HG03108 (cell line): ENCODE data around the gene NFE2.
A peak's percentile ranks its signal among the peaks of the same experiment; 100 is the strongest.

Source experiments
- ATAC-seq: cut with Tn5 transposase; IDR thresholded peaks from one replicate; pipeline ENCODE4 v1.9.1; 2021; ENCODE audit warnings: moderate library complexity; ENCODE audit not compliant: unreplicated experiment

Gene NFE2

DNA sequence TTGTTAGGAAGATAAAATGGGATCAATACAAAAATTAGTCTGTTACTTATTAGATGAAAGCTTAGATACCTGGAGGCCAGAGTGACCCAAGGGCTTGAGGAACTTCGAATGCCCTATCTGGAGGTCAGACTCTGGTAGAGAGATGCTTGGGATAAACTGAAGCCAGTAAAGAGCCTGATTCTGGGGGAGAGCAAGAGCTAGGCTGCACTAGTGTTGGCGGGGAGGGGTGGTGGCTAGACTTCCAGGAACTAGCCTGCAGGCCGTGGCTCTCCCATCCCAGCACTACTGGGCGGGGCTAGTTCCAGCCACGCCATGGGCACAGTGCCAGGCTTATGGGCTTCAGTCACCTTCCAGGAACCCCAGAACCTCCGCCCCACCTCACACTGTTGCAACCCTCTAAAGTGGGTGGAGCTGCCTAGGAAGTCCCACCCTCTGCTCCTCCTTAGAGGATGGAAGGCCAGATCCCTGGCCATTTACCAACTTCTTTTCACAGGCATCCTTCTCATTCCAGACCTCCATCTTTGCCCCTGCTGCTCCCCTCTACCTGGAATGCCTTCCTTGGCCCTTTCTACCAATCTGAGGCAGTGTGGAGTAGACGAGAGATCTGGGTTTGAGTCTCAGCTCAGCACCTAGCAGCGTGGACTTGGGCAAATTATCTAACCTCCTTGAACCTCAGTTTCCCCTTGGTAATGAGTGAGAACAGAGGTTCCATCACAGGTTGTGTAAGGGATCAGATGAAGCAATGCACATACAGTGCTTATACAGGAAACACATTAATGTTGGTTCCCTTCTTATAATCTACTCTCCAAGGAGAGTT is 6.3 kb upstream of the NFE2 start:
- ATAC-seq: no peak

DNA sequence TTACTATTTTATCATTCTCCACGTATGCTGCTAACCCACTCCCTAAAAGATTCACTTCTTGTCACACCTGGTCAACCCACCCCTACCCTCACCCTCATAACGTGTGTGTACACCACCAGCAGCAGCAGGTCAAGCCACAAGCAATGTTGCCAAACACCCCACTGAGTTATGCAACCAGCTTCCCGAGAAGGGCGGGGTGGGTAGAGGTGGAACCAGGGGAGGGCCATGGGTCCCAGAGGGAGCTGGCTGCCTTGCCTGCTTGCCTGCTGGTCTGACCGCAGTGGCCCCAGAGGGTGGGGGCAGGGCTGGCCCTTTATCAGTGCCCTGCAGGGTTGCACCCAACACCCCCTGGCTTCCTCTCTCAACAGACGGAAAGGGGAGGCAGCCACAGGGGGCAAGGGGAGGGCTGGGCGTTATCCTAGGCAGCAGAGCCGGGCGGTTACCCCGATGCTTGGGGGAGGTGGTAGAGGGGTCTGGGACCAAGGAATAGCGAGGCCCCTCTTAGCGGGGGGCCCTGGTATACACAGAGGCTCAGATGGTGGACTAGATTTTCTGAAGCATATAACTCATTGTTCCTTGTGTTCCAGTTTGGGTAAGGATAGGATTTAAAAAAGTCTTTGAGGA is 3.5 kb upstream of the NFE2 start:
- ATAC-seq: peak; percentile 58

DNA sequence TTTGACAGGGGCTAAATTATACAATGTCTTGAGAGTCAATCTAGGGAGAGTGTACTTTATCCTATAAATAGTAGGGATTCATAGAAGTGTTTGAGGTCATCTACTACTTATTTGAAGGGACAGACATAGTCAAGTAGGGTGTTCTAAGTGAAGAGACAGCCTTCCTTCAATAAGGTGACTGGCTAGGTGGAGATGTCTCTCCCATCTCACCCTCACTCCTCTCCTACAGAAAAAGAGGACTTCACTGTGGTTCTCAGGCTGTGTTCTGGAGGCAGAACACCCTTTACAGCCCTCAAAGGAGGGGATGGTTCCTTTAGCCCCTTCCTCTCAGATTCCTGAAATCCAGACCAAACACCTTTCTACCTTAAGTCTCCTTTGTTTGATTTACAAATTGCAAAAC is 2.8 kb upstream of the NFE2 start:
- ATAC-seq: no peak

DNA sequence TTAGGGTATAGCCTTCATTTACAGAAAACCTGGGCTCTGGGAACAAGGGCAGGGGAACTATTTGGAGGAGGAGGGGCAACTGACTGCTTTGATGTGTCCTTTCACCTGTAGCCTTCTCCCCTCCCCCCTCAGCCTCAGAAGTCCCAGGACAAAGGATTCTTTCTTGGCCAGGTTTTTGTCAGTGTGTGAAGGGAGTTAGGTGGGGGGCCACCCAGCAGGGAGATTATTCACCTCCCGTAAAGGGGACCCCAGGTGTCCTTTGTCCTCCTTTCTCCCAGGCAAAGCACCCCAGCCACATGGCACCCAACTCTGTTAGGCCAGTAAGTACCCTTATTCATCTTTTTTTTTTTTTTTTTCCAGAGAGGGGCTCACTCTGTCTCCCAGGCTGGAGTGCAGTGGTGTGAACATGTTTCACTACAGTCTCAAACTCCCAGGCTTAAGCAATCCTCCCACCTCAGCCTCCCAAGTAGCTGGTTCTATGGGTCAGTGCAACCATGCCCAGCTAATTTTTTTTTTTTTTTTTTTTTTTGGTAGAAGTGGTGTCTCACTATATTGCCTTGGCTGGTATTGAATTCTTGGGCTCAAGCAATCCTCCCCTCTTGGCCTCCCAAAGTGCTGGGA is 723 bp upstream of the NFE2 start:
- no peak for ATAC-seq

DNA sequence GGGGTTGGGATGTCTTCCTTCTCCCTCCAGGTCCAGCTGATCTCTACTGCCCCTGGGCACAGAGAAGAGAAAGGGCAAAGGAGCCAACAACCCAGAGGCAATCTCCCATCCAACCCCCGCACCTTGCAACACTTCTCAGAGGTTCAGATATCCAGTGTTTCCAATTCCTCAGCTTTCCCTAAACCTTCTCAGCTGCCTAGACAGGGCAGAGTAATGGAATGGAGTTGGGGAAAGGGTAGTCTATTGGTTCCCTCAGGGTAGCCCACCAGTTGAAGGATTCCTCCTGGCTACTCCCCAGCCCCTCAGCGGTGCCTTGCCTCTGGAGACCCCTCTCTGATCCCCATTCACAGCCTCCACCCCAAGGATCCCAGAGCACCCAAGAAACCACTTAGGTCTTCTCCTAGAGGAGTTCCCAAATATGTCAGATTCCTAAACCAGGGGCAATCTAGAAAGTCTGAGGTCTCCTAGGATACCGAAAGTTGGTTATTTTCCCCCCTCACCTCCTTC is 537 bp downstream of the NFE2 start:
- ATAC-seq: no peak

DNA sequence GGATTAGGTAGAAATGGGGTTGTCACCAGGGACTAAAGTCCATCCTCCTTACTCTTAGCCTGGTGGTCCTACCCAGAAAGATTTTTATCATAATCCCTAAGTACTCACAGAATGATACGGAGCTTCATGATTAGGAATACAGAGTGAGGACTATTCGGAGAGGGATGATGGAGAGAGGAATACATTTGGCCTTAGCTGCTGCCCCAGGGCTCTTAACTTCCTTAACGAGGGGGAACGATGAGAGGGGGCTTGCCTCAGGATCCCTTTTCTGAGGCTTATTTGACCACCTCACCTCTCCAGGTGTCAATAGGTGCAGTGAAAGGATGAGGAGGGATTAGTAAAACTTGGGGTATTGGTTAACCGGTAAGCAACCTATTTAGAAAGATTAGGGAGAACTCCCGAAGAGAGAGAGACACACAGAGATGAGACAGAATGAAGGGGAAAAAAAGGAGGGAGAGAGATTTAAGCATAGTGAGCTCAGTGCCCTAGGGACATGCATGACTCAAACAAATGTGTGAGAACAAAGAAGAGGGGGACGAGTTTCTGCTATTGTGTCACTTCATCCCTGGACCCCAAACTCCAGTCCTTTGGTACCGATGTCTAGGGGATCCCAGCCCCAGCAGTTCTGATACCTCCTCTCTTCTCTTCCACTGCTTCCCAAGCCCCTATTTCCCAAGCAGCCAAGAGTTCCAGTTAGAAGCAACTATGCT is 1.1 kb downstream of the NFE2 start:
- ATAC-seq: no peak

DNA sequence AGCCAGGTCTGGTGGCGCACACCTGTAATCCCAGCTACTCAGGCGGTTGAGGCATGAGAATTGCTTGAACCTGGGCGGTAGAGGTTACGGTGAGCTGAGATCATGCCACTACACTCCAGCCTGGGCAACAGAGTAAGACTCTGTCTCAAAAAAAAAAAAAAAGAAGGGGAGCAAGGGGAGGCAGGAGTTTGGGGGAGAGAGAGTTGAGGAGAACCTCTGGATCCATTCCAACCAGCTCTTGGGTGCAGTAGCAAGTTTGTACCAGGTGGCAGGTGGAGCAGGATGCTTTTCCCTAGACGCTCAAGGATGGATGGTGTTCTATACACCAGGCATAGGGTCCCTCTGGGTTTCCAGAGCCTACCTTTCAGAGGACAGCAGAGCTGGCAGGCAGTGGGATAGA is 1.9 kb downstream of the NFE2 start:
- no peak for ATAC-seq

DNA sequence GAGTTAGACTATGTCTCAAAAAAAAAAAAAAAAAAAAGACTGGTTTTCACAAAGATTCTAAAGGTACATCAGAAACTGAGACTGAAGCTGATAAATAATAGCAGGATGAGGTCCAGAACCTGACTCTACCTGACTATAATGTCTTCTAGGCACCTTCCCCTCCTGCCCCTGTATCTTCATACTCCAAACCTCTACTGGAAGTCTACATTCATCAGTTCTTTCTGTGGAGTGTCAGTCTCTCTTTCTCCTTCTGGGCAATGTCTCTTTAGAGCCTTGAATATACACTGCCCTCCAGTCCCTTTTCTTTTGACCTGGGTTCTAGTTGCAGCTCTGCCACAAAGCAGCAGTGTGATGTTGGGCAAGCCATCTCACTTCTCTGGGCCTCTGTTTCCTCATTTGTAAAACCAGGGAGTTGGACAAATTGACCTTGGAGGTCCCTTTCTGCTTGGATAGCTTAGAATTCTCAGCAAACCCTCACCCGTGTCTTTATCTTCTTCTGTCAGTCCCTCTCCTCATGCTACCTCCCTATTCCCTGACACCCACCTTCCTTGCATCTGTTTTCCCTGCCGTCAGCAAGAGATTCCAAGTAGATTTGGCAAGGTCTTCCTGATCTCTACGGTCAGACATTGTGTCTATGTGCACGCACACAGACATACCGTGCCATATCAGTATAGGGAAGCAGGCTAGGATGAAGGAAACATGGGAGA is 4.3 kb downstream of the NFE2 start:
- no peak for ATAC-seq

DNA sequence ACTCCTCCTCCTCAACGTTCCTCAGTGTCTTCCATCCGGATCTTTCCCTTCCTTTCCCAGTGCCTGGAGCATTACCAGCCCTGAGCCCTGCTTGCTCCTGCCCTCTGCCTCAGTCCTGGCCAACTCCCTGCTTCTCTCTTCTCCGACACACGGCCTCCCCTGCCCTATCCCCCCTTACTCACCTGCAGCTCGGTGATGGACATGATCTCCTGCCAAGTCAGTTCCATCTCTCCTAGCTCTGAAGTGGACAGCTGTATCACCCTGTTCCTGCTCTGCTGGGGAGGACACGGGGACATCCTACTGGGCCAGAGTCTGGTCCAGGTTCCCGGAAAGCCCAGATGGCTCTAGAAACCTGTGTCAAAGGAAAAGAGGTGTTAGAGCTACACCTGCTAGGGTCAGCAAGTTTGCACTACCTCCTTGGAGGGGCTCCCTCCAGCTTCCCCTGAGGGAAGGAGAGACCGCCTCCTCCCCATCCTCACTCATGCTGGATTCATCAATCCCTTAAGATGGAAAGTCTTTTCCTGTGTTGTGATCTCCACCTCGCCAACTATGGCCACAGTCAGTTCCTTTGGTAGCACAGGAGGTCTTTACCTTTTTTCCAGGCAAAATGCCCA is 5.8 kb downstream of the NFE2 start:
- ATAC-seq: no peak

DNA sequence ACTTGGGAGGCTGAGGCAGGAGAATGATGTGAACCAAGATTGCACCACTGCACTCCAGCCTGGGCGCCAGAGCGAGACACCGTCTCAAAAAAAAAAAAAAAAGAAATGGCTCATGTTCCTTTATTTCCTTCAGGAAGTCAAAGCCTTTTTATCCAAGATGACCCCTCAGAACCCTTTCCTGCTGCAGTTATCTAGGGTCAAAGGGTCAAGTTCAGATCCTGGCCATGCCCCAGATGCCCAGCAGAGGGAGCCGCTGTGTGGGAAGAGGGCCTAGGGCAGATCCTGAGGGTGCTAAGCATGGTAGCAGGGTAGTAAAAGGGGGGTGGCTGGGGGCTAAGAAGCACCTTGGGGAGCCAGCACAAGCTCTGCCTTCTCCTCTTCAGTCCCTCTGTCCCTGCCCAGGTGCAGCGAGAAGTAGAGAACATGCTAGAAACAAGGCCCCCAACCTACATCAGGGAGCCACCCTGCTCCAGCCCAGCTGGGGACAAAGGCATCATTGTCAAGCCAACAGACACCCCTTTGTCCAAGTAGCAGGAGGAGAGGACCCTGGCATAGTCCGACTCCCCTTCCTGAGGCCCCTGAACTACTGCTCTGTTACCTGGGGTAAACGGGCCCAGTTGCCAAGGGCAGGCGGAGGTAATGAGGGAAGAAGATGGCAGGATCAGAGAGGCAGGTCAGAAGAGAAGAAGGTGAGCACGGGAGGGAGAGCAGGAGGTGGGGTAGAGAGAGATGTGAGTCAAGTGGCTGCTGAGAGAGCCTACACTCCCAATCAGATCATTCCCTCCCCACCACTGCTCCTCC is 6.5 kb downstream of the NFE2 start:
- ATAC-seq: no peak

DNA sequence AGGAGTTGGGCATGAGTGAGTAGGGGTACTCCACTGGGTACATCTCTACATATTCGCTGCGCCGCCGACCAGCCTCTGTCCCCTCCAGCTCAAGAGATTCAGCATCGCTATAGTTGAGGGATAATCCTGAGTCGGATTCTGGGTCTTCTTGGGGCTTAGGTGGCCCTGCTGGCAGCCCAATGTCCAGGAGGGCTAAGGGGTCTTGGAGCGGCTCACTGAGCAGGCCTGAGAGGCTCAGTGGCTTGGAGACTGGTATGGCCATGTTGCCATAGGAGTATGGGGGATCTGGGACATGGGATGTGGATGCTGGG is 7.9 kb downstream of the NFE2 start:
- no peak for ATAC-seq

DNA sequence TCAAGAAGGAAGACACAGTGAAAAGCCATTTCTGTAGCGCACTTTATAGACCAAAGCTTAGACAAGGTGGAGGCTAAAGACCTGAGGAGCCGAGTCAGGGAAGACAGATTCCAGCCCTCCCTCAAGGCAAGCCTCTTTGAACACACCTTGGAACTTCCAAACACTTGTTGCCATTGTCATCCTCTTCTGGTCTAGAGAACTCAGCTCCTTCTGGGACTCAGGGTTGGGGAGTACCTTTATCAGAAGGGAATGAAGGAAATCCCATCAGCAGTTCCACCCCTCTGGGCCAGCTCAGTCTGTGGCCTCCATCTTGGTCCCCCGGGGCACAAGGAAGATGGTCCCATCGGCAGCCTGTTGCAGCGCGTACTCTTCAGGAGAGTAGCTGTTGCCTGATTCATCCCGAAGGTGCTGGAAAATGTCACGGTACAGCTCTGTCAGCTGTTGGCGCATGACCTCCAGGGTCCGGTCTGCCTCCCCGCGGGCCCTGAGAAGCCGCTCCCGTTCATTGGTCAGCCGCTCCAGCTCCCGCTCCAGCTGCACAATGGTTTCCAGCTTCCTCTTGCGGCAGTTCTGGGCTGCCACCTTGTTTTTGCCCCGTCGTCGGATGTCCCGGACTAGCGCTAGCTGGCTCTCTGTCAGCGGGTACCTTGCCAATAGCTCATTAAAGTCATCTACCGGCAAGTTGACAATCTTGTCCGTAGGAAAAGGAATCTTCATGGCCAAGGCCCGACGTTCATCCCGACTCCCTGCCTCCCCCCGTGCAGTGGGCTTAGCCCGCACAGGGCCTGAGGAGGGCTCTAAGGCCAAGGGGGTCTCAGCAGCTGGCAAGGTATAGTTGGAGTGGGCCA is 8.5 kb downstream of the NFE2 start:
- no peak for ATAC-seq

DNA sequence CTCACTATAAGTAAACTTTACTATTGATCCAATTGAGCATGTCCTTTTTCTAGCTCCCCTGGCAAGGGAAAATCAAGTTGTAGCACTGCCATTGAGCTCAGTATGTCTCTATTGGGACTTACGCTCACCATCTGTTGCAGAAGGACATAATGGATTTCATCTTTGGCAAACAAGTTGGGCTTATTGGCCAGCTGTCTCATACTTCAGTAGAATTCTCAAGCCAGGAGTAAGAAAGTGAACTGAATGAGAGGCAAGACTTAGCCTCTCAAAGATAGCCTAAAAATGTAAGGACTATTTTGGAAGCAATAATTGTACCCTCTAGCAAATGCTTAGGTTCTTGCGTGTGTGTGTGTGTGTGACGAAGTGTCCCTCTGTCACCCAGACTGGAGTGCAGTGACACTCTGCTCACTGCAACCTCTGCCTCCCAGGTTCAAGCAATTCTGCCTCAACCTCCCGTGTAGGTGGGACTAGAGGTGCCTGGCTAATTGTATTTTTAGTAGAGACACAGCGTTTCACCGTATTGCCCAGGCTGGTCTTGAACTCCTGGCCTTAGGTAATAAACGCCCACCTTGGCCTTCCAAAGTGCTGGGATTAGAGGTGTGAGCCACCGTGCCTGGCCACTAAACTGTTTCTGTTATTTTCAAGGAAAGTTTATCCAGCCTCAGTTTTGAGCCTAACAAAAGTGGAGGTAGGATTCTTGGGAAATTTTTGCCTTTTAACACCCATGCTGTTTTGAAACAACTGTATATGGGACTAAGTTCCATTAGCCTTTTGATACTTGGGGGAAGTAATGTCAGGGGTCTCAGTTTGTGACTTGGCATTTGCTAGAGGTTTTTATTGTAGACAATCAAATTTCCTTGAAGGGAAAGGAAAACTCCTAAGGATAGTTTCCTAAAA is 13.3 kb downstream of the NFE2 start:
- no peak for ATAC-seq

DNA sequence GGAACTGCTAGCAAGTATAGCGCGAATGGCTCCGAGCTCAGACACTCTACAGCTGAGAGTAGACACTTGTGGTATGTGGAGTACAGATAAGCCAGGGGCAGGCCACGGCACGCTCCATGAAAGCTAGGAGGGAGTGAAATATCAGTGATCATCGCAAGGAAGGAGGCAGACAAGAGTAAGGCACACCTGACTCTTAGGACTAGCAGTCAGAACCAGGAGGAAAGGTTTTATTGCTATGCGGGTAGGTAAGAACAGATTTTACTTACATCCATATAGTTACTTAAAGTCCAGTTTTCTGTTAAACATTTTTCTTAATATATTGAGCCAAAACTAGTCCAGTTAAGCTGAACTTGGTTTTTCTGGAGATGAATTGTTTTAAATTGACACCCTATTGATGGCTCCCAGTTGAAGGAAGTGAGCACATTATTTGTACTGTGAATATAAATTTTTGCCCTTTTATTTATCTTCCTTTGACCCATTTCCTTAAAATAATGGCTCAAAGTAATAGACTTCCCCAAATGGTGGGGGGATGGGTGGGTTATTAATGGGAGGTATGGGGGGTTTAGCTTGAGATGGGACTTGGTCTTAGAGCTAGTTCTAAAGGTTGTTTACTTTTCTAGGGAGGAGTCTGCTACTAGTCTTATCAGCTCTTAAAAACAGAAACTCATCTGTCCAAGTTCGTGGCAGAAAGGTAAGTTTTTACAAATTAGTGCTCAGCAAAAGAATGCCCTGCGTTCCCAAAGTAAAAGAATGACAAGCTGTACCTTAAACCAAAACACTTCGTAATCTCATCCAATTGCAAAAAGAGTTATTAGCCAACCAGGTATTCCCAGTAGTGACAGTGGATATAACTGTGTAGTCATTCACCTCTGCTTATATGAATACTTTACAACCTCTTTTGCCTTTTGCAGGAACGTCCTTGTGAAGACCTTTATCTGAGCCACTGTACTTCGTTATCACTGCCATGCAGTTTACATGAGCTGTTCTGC is 14.5 kb downstream of the NFE2 start:
- no peak for ATAC-seq

DNA sequence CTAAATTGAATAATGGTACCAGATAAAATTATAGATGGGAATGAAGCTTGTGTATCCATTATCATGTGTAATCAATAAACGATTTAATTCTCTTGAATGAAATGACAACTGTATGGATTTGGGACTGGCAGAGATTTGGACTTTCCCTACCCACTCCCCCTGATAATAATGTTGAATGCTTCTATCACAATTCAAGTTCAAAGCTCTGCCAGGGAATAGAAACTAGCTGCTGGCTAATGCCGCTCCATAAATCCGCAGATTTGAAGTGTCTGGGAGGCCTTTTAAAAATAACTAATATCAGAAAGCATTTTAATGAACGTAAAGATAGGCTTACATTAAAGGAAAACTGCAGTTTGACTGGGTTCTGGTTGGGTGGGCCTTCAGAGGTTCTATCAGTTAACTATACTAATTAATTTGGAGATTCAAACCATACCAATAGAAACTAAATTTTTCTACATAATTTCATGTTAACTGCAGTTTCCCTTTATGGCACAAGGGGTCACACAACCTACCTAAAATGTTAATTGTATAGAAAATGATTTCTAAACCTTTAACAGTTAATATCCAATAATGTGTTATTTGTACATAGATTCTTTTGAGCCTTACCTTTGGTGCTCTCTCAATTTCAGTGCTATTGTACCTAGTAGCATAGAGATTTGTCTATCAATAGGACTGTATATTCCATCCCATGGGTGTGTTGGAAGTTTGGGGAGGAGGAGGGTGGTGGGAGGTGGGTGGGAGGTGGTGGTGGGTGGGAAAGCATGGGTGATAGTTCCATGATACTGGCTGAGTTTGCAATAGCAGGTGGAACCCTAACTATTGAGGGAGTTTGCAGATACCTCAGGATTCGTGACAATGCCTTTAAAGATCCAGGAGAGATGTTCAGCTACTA is 15.4 kb downstream of the NFE2 start:
- no peak for ATAC-seq
